ENCODE results near the gene FAM124A.
A peak's percentile ranks its signal among the peaks of the same experiment; 100 is the strongest.

FAM124A gene

GRCh38 chr13:51221108-51221507 lies 1.1 kb upstream of the FAM124A start:
- no peak for DNase-seq

GRCh38 chr13:51221674-51222036 lies 543 bp upstream of the FAM124A start:
- DNase-seq = no peak

GRCh38 chr13:51222686-51223559 lies 725 bp downstream of the FAM124A start:
- peak; percentile 82 for DNase-seq

- DNase-seq = no peak
Measured at GRCh38 chr13:51223560-51224270, 1.5 kb downstream of the FAM124A start.

GRCh38 chr13:51225029-51225428 lies 2.8 kb downstream of the FAM124A start:
- DNase-seq = no peak

GRCh38 chr13:51227404-51227803 lies 5.2 kb downstream of the FAM124A start:
- DNase-seq = no peak

- no peak for DNase-seq
Measured at GRCh38 chr13:51229101-51229719, 7.0 kb downstream of the FAM124A start.

- DNase-seq = no peak
Measured at GRCh38 chr13:51229731-51230130, 7.5 kb downstream of the FAM124A start.

- no peak for DNase-seq
Measured at GRCh38 chr13:51230477-51231105, 8.4 kb downstream of the FAM124A start.

GRCh38 chr13:51231456-51231855 lies 9.3 kb downstream of the FAM124A start:
- DNase-seq = no peak

- DNase-seq = no peak
Measured at GRCh38 chr13:51232328-51232727, 10.1 kb downstream of the FAM124A start.

- no peak for DNase-seq
Measured at GRCh38 chr13:51233117-51233826, 11.1 kb downstream of the FAM124A start.

- no peak for DNase-seq
Measured at GRCh38 chr13:51234676-51235075, 12.5 kb downstream of the FAM124A start.

- no peak for DNase-seq
Measured at GRCh38 chr13:51235186-51235585, 13.0 kb downstream of the FAM124A start.

- DNase-seq = no peak
Measured at GRCh38 chr13:51235756-51236490, 13.7 kb downstream of the FAM124A start.

- DNase-seq = no peak
Measured at GRCh38 chr13:51236491-51236792, 14.2 kb downstream of the FAM124A start.

GRCh38 chr13:51237386-51237785 lies 15.2 kb downstream of the FAM124A start:
- no peak for DNase-seq

GRCh38 chr13:51237887-51238286 lies 15.7 kb downstream of the FAM124A start:
- no peak for DNase-seq

GRCh38 chr13:51240178-51240577 lies 18.0 kb downstream of the FAM124A start:
- no peak for DNase-seq

GRCh38 chr13:51240958-51241357 lies 18.8 kb downstream of the FAM124A start:
- no peak for DNase-seq

GRCh38 chr13:51241720-51242119 lies 19.5 kb downstream of the FAM124A start:
- no peak for DNase-seq

GRCh38 chr13:51243227-51243626 lies 21.0 kb downstream of the FAM124A start:
- DNase-seq = no peak
